Thyroid gland (tissue), 4 donors: Measurements from ENCODE around the gene SH3RF3. TPM values are rescaled to one million over a fixed set of nuclear protein-coding genes. Genes with fewer than 3 reads are reported as not detected.

Experiments
- DNase-seq, 2 donors: peaks; one replicate each; pipeline ENCODE4 v3.0.0-alpha.2; 2019
- H3K27ac ChIP-seq, 3 donors: fragments of 200-600 bp; sonication (generic); 1 replicate in 2 of 3; 2 replicates in 1 of 3; pipeline ENCODE4 v1.5.1; 2016 to 2019; ENCODE audit warnings: mild to moderate bottlenecking in 1 of 3, moderate library complexity in 1 of 3
- H3K27me3 ChIP-seq: fragments of 200-600 bp; sonication (generic); one replicate; pipeline ENCODE4 v1.5.1; 2019
- H3K36me3 ChIP-seq, 2 donors: fragments of 200-600 bp; sonication (generic); one replicate each; pipeline ENCODE4 v1.5.1; 2016 to 2019
- H3K4me1 ChIP-seq, 2 donors: fragments of 200-600 bp; sonication (generic); one replicate each; pipeline ENCODE4 v1.5.1; 2017 to 2019
- H3K4me3 ChIP-seq, 3 donors: fragments of 200-600 bp; sonication (generic); replicated peaks in 1 of 3; 1 replicate in 2 of 3; 2 replicates in 1 of 3; pipeline ENCODE4 v1.5.1; 2016; ENCODE audit warnings: mild to moderate bottlenecking in 1 of 3
- H3K9me3 ChIP-seq: fragments of 200-600 bp; sonication (generic); one replicate; pipeline ENCODE4 v1.5.1; 2017
- CTCF ChIP-seq, 6 experiments: fragments of 200-600 bp in 3 of 6; fragments of 450-650 bp in 3 of 6; sonication (generic) in 3 of 6; IDR thresholded peaks; one replicate each; pipeline ENCODE4 v1.5.1; 2016 to 2019; ENCODE audit warnings: antibody characterized with exemption in 6 of 6, mild to moderate bottlenecking in 2 of 6, inconsistent platforms in 1 of 6, moderate library complexity in 1 of 6
- POLR2A ChIP-seq, 2 donors: fragments of 450-650 bp; IDR thresholded peaks; one replicate each; pipeline ENCODE4 v1.6.1; 2017; ENCODE audit warnings: antibody characterized with exemption in 2 of 2, mild to moderate bottlenecking in 2 of 2, moderate library complexity in 1 of 2
- WGBS, 2 donors: methylation state at CpG; one replicate each; pipeline ENCODE4 v1.1.5; 2017; 5-methylcytosine and 5-hydroxymethylcytosine counted together
- intact Hi-C: fragments of 100-400 bp; cut with DNase I; formaldehyde crosslinking; loops from one replicate; pipeline ENCODE4 v1.15.1; 2023
- total RNA-seq, 4 donors: library from RNA; depleted of rRNA; stranded (reverse); fragments of >200 nt; gene quantifications; one replicate each; pipeline ENCODE4 v1.2.3, GENCODE V29; 2016

The SH3RF3 gene
- total RNA-seq, 4 donors from 2014 or later = 2.1 to 7.4 (median 2.8) TPM

GRCh38 chr2:109475531-109476210 is 346.7 kb downstream of the SH3RF3 start:
- no peak overlapping the region for H3K27ac ChIP-seq
- no peak overlapping the region for H3K4me3 ChIP-seq
- peaks cover under 1 to 19% of the 10 kb centered on the region in 2 donors for H3K4me1 ChIP-seq
- intact Hi-C loops = no loop called here
- no peaks in the 10 kb centered on the region for H3K9me3 ChIP-seq
- H3K27me3 ChIP-seq = no peaks in the 10 kb centered on the region
- no peak for DNase-seq
- 64 to 76% methylated on average over 5 to 6 of the region's 6 CpGs for WGBS, 2 donors
- no peak for TF ChIP-seq POLR2A (IDR thresholded peaks at IDR 0.05)
- no peak for TF ChIP-seq CTCF (IDR thresholded peaks at IDR 0.05)
- no peaks in the 10 kb centered on the region for H3K36me3 ChIP-seq

- H3K27ac ChIP-seq = no peak overlapping the region
- WGBS, 2 donors = 92 to 95% methylated on average over 10 of the region's 10 CpGs
- no peaks in the 10 kb centered on the region for H3K27me3 ChIP-seq
- no peaks in the 10 kb centered on the region for H3K36me3 ChIP-seq
- no peaks in the 10 kb centered on the region for H3K9me3 ChIP-seq
- no peak overlapping the region for H3K4me3 ChIP-seq
- H3K4me1 ChIP-seq = peaks cover 6 to 28% of the 10 kb centered on the region in 2 donors
- TF ChIP-seq POLR2A (IDR thresholded peaks at IDR 0.05) (no peak), CTCF (IDR thresholded peaks at IDR 0.05) (no peak)
- intact Hi-C loops = no loop called here
- DNase-seq = no peak
These were observed 347.8 kb downstream of the SH3RF3 start for GRCh38 chr2:109476641-109477441.

DNA sequence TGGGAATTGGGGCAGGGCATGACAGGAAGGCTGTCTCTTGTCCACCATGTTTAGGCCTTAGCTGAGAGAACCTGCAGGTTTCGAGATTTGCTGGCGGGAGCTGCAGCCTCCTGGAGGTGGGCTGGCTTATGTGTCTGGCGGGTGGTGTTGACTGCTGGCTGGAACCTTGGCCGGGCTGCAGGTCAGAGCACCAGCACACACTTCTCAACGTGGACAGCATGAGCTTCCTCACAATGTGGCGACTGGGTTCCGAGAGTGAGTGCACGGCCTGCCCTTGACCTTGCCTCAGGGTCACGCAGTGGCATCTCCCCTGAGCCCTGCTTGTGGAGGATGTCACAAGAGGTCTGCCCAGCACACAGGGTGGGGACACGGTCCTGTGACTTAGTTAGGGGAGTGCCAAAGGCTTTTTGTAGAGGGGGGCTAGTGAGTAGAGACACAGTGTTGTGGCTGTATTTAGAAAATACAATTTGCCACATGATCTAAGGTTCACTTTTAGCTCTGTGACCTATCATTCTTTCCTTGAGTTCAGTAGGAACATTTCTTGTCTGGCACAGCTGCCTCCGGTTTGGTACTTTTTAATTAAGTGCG is 350.0 kb downstream of the SH3RF3 start:
- no peak for DNase-seq
- TF ChIP-seq POLR2A (IDR thresholded peaks at IDR 0.05) (no peak), CTCF (IDR thresholded peaks at IDR 0.05) (no peak)
- intact Hi-C loops = no loop called here
- peaks cover 25 to 47% of the 10 kb centered on the region in 2 donors for H3K4me1 ChIP-seq
- H3K4me3 ChIP-seq = no peak overlapping the region
- no peaks in the 10 kb centered on the region for H3K27me3 ChIP-seq
- H3K9me3 ChIP-seq = no peaks in the 10 kb centered on the region
- H3K27ac ChIP-seq = no peak overlapping the region
- H3K36me3 ChIP-seq = no peaks in the 10 kb centered on the region
- WGBS, 2 donors = 92 to 95% methylated on average over 12 of the region's 12 CpGs

- intact Hi-C loops = no loop called here
- 88 to 94% methylated on average over 5 to 7 of the region's 7 CpGs for WGBS, 2 donors
- H3K27ac ChIP-seq = no peak overlapping the region
These were observed 350.8 kb downstream of the SH3RF3 start for GRCh38 chr2:109479804-109480203.

More at GRCh38 chr2:109479804-109480203, 350.8 kb downstream of the SH3RF3 start:
- Histone ChIP-seq H3K4me1 (peaks cover 27 to 48% of the 10 kb centered on the region in 2 donors), H3K36me3 (no peaks in the 10 kb centered on the region), H3K4me3 (no peak overlapping the region), H3K9me3 (no peaks in the 10 kb centered on the region), H3K27me3 (no peaks in the 10 kb centered on the region)
- TF ChIP-seq POLR2A (IDR thresholded peaks at IDR 0.05) = no peak
- TF ChIP-seq CTCF (IDR thresholded peaks at IDR 0.05) = no peak
- DNase-seq = no peak
